Measurements from ENCODE around the gene PTCD1. TPM values are rescaled to one million over a fixed set of nuclear protein-coding genes. Genes with fewer than 3 reads are reported as not detected.

PTCD1 gene
- total RNA-seq, 1 donor: 7.6 TPM

DNA sequence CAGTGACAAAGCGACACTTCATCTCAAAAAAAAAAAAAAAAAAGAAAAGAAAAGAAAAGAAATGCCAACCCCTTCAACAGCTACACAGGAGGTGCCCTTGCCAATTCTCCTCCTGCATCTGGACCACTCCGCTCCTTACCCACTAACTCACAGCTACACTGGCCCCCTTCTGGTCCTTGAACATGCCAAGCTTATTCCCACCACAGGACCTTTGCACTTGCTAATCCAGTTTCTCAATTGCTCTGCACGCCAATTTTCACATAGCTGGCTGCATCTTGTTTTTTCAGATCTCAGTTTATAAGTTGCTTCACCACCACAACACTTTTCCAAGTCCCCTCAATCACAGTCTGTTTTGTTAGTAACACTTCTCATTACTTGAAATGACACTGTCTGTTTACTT, 35.7 kb downstream of the PTCD1 start:
- Histone ChIP-seq H3K36me3 (ENCODE audit: insufficient read depth, low read length) (peaks cover 52% of the 10 kb centered on the region), H3K4me3 (ENCODE audit: insufficient read depth, low read length) (no peak overlapping the region)
- DNase-seq (ENCODE audit: insufficient read length, low spot score, missing footprints): no peak

DNA sequence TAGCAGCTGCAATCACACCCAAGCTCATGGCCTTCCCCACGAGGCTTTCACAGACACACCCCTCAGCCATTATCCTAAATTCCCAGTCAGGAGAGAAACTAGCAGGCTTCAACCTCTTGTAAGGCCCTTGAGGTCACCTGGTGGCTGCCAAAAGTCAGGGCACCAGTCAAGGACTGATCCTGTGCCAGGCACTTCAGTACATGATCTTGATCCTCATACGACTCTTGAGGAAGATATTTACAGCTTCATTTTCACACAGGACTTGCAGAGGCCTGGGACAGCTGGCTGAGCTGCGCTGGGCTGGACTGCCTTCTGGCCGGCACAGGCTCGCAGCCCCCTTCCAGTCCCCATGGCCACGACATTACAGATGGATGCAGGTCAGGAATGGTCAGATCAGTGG, 39.0 kb downstream of the PTCD1 start:
- DNase-seq (ENCODE audit: insufficient read length, low spot score, missing footprints): peak; percentile 76
- H3K9me3 ChIP-seq (ENCODE audit: low read depth, low read length): no peaks in the 10 kb centered on the region
- no peaks in the 10 kb centered on the region for H3K27me3 ChIP-seq (ENCODE audit: insufficient read depth, low read length)
- H2AFZ ChIP-seq (ENCODE audit: low read length): no peak overlapping the region
- H3K4me2 ChIP-seq (ENCODE audit: insufficient read depth, low read length): no peak overlapping the region
- peaks cover 8% of the 10 kb centered on the region for H3K4me1 ChIP-seq (ENCODE audit: insufficient read depth, low read length)
- TF ChIP-seq, protein P1, sequence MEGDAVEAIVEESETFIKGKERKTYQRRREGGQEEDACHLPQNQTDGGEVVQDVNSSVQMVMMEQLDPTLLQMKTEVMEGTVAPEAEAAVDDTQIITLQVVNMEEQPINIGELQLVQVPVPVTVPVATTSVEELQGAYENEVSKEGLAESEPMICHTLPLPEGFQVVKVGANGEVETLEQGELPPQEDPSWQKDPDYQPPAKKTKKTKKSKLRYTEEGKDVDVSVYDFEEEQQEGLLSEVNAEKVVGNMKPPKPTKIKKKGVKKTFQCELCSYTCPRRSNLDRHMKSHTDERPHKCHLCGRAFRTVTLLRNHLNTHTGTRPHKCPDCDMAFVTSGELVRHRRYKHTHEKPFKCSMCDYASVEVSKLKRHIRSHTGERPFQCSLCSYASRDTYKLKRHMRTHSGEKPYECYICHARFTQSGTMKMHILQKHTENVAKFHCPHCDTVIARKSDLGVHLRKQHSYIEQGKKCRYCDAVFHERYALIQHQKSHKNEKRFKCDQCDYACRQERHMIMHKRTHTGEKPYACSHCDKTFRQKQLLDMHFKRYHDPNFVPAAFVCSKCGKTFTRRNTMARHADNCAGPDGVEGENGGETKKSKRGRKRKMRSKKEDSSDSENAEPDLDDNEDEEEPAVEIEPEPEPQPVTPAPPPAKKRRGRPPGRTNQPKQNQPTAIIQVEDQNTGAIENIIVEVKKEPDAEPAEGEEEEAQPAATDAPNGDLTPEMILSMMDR (IDR thresholded peaks at IDR 0.05; ENCODE audit: extremely low read depth, low read depth, low read length): no peak
- peaks cover 31% of the 10 kb centered on the region for H3K79me2 ChIP-seq (ENCODE audit: insufficient read depth, low read length)
- no peak overlapping the region for H3K27ac ChIP-seq (ENCODE audit: low read depth, low read length)
- H3K36me3 ChIP-seq (ENCODE audit: insufficient read depth, low read length): peaks cover 81% of the 10 kb centered on the region
- H4K20me1 ChIP-seq (ENCODE audit: insufficient read depth, low read length): peaks cover 32% of the 10 kb centered on the region
- no peak overlapping the region for H3K4me3 ChIP-seq (ENCODE audit: insufficient read depth, low read length)

More for the DNA sequence above, 35.7 kb downstream of the PTCD1 start:
- TF ChIP-seq, protein P1 (IDR thresholded peaks at IDR 0.05; ENCODE audit: extremely low read depth, low read depth, low read length): no peak
- Histone ChIP-seq H3K27me3 (ENCODE audit: insufficient read depth, low read length) (no peaks in the 10 kb centered on the region), H3K4me2 (ENCODE audit: insufficient read depth, low read length) (no peak overlapping the region), H2AFZ (ENCODE audit: low read length) (no peak overlapping the region), H4K20me1 (ENCODE audit: insufficient read depth, low read length) (peaks cover 55% of the 10 kb centered on the region), H3K4me1 (ENCODE audit: insufficient read depth, low read length) (peaks cover 31% of the 10 kb centered on the region), H3K9me3 (ENCODE audit: low read depth, low read length) (no peaks in the 10 kb centered on the region), H3K79me2 (ENCODE audit: insufficient read depth, low read length) (peaks cover 59% of the 10 kb centered on the region), H3K27ac (ENCODE audit: low read depth, low read length) (no peak overlapping the region)

DNA sequence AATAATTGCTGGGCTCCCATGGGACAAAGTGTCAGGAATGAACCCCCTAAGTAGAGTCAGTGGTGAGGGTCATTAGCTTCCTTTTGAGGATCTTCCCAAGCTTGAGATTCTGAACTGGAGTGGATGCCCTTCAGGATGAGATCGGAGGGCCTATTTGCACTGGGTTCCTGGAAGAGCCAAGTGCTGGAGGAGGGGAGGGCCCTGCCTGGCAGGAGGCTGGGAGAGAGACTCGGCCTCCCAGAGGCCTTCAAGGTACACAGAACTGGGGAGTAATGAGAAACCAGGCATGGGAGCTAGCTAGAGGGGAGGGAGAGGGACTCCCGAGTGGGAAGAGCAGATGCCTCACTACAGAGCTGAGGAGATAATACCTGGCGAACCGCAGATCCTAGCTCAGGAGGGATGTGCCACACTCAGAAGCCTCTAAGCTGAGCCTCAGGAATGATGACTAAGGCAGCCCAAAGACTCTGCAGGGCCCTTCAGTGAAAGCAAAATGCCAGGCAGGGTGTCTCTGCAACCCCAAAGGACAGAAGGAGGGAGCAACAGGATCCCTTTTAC, 39.6 kb downstream of the PTCD1 start:
- peaks cover 30% of the 10 kb centered on the region for H4K20me1 ChIP-seq (ENCODE audit: insufficient read depth, low read length)
- TF ChIP-seq, protein P1 (IDR thresholded peaks at IDR 0.05; ENCODE audit: extremely low read depth, low read depth, low read length): no peak

DNA sequence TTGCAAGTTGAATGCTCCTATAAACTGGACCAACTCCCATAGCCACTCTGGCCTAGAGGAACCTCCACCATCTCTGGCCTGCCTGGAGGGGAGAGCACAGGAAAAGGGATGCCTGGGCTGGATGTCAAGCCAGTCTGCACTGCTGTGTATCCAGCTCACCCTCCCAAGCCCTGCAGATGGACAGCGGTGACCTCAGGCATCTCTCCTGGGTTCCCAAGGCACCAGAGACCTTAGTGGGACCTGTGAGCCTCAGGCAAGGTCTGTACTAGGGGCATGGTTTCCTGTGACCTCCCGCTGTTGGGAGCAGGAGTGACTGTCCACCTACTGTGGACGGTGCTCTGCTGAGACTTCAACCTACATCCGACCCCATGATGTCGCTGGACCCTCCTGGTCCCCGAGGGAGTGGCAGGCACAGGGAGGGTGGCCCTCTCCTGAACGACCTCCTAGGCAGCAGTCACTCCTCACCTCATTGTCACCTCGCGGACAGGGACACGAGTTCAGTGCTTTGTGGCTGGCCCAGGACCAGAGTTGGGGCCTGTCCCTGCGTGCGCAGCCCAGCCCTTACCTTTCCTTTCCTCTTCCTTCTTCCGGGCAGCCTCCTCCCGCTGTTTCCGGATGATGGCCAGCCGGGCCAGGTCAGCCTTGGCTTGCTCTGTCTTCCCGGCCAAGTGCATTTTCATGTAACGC, 41.2 kb downstream of the PTCD1 start:
- no peak overlapping the region for H3K27ac ChIP-seq (ENCODE audit: low read depth, low read length)

More for the DNA sequence above, 39.6 kb downstream of the PTCD1 start:
- Histone ChIP-seq H2AFZ (ENCODE audit: low read length) (no peak overlapping the region), H3K79me2 (ENCODE audit: insufficient read depth, low read length) (peaks cover 27% of the 10 kb centered on the region), H3K27ac (ENCODE audit: low read depth, low read length) (no peak overlapping the region), H3K36me3 (ENCODE audit: insufficient read depth, low read length) (peaks cover 85% of the 10 kb centered on the region), H3K4me1 (ENCODE audit: insufficient read depth, low read length) (peaks cover 2% of the 10 kb centered on the region), H3K27me3 (ENCODE audit: insufficient read depth, low read length) (no peaks in the 10 kb centered on the region), H3K9me3 (ENCODE audit: low read depth, low read length) (no peaks in the 10 kb centered on the region), H3K4me2 (ENCODE audit: insufficient read depth, low read length) (no peak overlapping the region), H3K4me3 (ENCODE audit: insufficient read depth, low read length) (no peak overlapping the region)
- DNase-seq (ENCODE audit: insufficient read length, low spot score, missing footprints): peak; percentile 56

More for the DNA sequence above, 41.2 kb downstream of the PTCD1 start:
- Histone ChIP-seq H3K27me3 (ENCODE audit: insufficient read depth, low read length) (no peaks in the 10 kb centered on the region), H3K4me1 (ENCODE audit: insufficient read depth, low read length) (no peaks in the 10 kb centered on the region), H3K9me3 (ENCODE audit: low read depth, low read length) (no peaks in the 10 kb centered on the region), H3K4me3 (ENCODE audit: insufficient read depth, low read length) (no peak overlapping the region), H3K36me3 (ENCODE audit: insufficient read depth, low read length) (peaks cover 81% of the 10 kb centered on the region), H3K4me2 (ENCODE audit: insufficient read depth, low read length) (no peak overlapping the region), H2AFZ (ENCODE audit: low read length) (no peak overlapping the region), H4K20me1 (ENCODE audit: insufficient read depth, low read length) (peaks cover 23% of the 10 kb centered on the region), H3K79me2 (ENCODE audit: insufficient read depth, low read length) (peaks cover 28% of the 10 kb centered on the region)
- TF ChIP-seq, protein P1 (IDR thresholded peaks at IDR 0.05; ENCODE audit: extremely low read depth, low read depth, low read length): no peak
- DNase-seq (ENCODE audit: insufficient read length, low spot score, missing footprints): peak; percentile 71
